IPS-18a (cell line): ENCODE data around the gene DDX25.

Experiments used
- H3K27ac ChIP-seq: one replicate; pipeline ENCODE4 v1.5.1; 2013; ENCODE audit warnings: low read length
- H3K27me3 ChIP-seq: one replicate; pipeline ENCODE4 v1.6.1; 2013; ENCODE audit warnings: mild to moderate bottlenecking, low read length; ENCODE audit not compliant: control insufficient read depth, insufficient read depth
- H3K36me3 ChIP-seq: one replicate; pipeline ENCODE4 v1.6.1; 2013; ENCODE audit warnings: low read depth, low read length; ENCODE audit not compliant: control insufficient read depth
- H3K4me1 ChIP-seq: one replicate; pipeline ENCODE4 v1.6.1; 2013; ENCODE audit warnings: low read depth, low read length; ENCODE audit not compliant: control insufficient read depth
- H3K4me3 ChIP-seq: one replicate; pipeline ENCODE4 v1.5.1; 2013; ENCODE audit warnings: low read length
- H3K9ac ChIP-seq: one replicate; pipeline ENCODE4 v1.6.1; 2013; ENCODE audit warnings: mild to moderate bottlenecking, low read length, moderate library complexity
- H3K9me3 ChIP-seq: one replicate; pipeline ENCODE4 v1.6.1; 2013; ENCODE audit warnings: low read depth, low read length; ENCODE audit not compliant: control insufficient read depth

DDX25 gene

GRCh38 chr11:125929445-125930075 is 25.3 kb downstream of the DDX25 start:
- Histone ChIP-seq H3K27ac (no peak overlapping the region), H3K9ac (no peak overlapping the region), H3K9me3 (no peaks in the 10 kb centered on the region), H3K27me3 (peaks cover 20% of the 10 kb centered on the region), H3K36me3 (no peaks in the 10 kb centered on the region), H3K4me3 (no peak overlapping the region), H3K4me1 (peaks cover 20% of the 10 kb centered on the region)

- H3K4me3 ChIP-seq, result no peak overlapping the region
- H3K9ac ChIP-seq, result no peak overlapping the region
- H3K9me3 ChIP-seq, result no peaks in the 10 kb centered on the region
- peaks cover 20% of the 10 kb centered on the region for H3K4me1 ChIP-seq
- H3K27me3 ChIP-seq, result peaks cover 20% of the 10 kb centered on the region
- H3K36me3 ChIP-seq, result no peaks in the 10 kb centered on the region
- no peak overlapping the region for H3K27ac ChIP-seq
Observed at GRCh38 chr11:125930076-125930450, 25.8 kb downstream of the DDX25 start.

GRCh38 chr11:125931116-125931515 is 26.8 kb downstream of the DDX25 start:
- Histone ChIP-seq H3K9me3 (no peaks in the 10 kb centered on the region), H3K27ac (no peak overlapping the region), H3K9ac (no peak overlapping the region), H3K27me3 (peaks cover 20% of the 10 kb centered on the region), H3K4me3 (no peak overlapping the region), H3K4me1 (peaks cover 20% of the 10 kb centered on the region), H3K36me3 (no peaks in the 10 kb centered on the region)

- Histone ChIP-seq H3K36me3 (no peaks in the 10 kb centered on the region), H3K4me1 (peaks cover 20% of the 10 kb centered on the region), H3K27ac (no peak overlapping the region), H3K4me3 (no peak overlapping the region), H3K27me3 (peaks cover 20% of the 10 kb centered on the region), H3K9ac (no peak overlapping the region), H3K9me3 (no peaks in the 10 kb centered on the region)
Observed at GRCh38 chr11:125931668-125932067, 27.4 kb downstream of the DDX25 start.

- H3K36me3 ChIP-seq, result no peaks in the 10 kb centered on the region
- peaks cover 20% of the 10 kb centered on the region for H3K27me3 ChIP-seq
- H3K27ac ChIP-seq, result no peak overlapping the region
- no peak overlapping the region for H3K9ac ChIP-seq
- H3K9me3 ChIP-seq, result no peaks in the 10 kb centered on the region
- peaks cover 20% of the 10 kb centered on the region for H3K4me1 ChIP-seq
- H3K4me3 ChIP-seq, result no peak overlapping the region
Observed at GRCh38 chr11:125932301-125932700, 28.0 kb downstream of the DDX25 start.

- Histone ChIP-seq H3K36me3 (no peaks in the 10 kb centered on the region), H3K9me3 (no peaks in the 10 kb centered on the region), H3K27ac (no peak overlapping the region), H3K9ac (peak overlapping the region; percentile 4), H3K4me3 (no peak overlapping the region), H3K27me3 (peaks cover 20% of the 10 kb centered on the region), H3K4me1 (peaks cover 20% of the 10 kb centered on the region)
Observed at GRCh38 chr11:125933030-125933813, 28.9 kb downstream of the DDX25 start.

- Histone ChIP-seq H3K9me3 (no peaks in the 10 kb centered on the region), H3K36me3 (no peaks in the 10 kb centered on the region), H3K4me1 (peaks cover 26% of the 10 kb centered on the region), H3K4me3 (no peak overlapping the region), H3K27me3 (peaks cover 20% of the 10 kb centered on the region), H3K27ac (no peak overlapping the region), H3K9ac (no peak overlapping the region)
Observed at GRCh38 chr11:125934473-125934872, 30.2 kb downstream of the DDX25 start.

- Histone ChIP-seq H3K27me3 (peaks cover 20% of the 10 kb centered on the region), H3K36me3 (no peaks in the 10 kb centered on the region), H3K9ac (no peak overlapping the region), H3K4me1 (peaks cover 26% of the 10 kb centered on the region), H3K4me3 (no peak overlapping the region), H3K27ac (no peak overlapping the region), H3K9me3 (no peaks in the 10 kb centered on the region)
Observed at GRCh38 chr11:125935056-125935455, 30.7 kb downstream of the DDX25 start.

- no peaks in the 10 kb centered on the region for H3K36me3 ChIP-seq
- H3K4me1 ChIP-seq, result peaks cover 26% of the 10 kb centered on the region
- no peak overlapping the region for H3K27ac ChIP-seq
- H3K9me3 ChIP-seq, result no peaks in the 10 kb centered on the region
- peaks cover 20% of the 10 kb centered on the region for H3K27me3 ChIP-seq
- H3K9ac ChIP-seq, result no peak overlapping the region
- H3K4me3 ChIP-seq, result no peak overlapping the region
Observed at GRCh38 chr11:125935618-125936199, 31.4 kb downstream of the DDX25 start.

- Histone ChIP-seq H3K27ac (no peak overlapping the region), H3K9me3 (no peaks in the 10 kb centered on the region), H3K4me3 (no peak overlapping the region), H3K9ac (no peak overlapping the region), H3K4me1 (peaks cover 26% of the 10 kb centered on the region), H3K36me3 (no peaks in the 10 kb centered on the region), H3K27me3 (no peaks in the 10 kb centered on the region)
Observed at GRCh38 chr11:125938418-125938817, 34.1 kb downstream of the DDX25 start.

- Histone ChIP-seq H3K36me3 (no peaks in the 10 kb centered on the region), H3K4me3 (no peak overlapping the region), H3K4me1 (peaks cover 19% of the 10 kb centered on the region), H3K27me3 (no peaks in the 10 kb centered on the region), H3K27ac (no peak overlapping the region), H3K9ac (no peak overlapping the region), H3K9me3 (no peaks in the 10 kb centered on the region)
Observed at GRCh38 chr11:125939081-125939521, 34.8 kb downstream of the DDX25 start.
